Measurements from ENCODE around the gene MFSD6. TPM values are rescaled to one million over a fixed set of nuclear protein-coding genes. Genes with fewer than 3 reads are reported as not detected.

MFSD6 gene
- total RNA-seq, 1 donor from 2014 or later = 52.4 TPM

- DNase-seq (ENCODE audit: low read depth) = no peak
- H3K36me3 ChIP-seq (ENCODE audit: control insufficient read depth, insufficient read depth, low read length) = no peaks in the 10 kb centered on the region
- H3K27me3 ChIP-seq (ENCODE audit: control insufficient read depth, insufficient read depth, low read length) = no peaks in the 10 kb centered on the region
- TF ChIP-seq, protein P1, sequence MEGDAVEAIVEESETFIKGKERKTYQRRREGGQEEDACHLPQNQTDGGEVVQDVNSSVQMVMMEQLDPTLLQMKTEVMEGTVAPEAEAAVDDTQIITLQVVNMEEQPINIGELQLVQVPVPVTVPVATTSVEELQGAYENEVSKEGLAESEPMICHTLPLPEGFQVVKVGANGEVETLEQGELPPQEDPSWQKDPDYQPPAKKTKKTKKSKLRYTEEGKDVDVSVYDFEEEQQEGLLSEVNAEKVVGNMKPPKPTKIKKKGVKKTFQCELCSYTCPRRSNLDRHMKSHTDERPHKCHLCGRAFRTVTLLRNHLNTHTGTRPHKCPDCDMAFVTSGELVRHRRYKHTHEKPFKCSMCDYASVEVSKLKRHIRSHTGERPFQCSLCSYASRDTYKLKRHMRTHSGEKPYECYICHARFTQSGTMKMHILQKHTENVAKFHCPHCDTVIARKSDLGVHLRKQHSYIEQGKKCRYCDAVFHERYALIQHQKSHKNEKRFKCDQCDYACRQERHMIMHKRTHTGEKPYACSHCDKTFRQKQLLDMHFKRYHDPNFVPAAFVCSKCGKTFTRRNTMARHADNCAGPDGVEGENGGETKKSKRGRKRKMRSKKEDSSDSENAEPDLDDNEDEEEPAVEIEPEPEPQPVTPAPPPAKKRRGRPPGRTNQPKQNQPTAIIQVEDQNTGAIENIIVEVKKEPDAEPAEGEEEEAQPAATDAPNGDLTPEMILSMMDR (IDR thresholded peaks at IDR 0.05; ENCODE audit: insufficient read depth, low read length, poor library complexity, severe bottlenecking) = no peak
- H3K4me3 ChIP-seq (ENCODE audit: low read depth, low read length) = no peak overlapping the region
Measured at GRCh38 chr2:190455358-190456095, 47.4 kb downstream of the MFSD6 start.

GRCh38 chr2:190456833-190457232 is 48.7 kb downstream of the MFSD6 start:
- no peaks in the 10 kb centered on the region for H3K27me3 ChIP-seq (ENCODE audit: control insufficient read depth, insufficient read depth, low read length)
- no peak overlapping the region for H3K4me3 ChIP-seq (ENCODE audit: low read depth, low read length)
- TF ChIP-seq, protein P1 (IDR thresholded peaks at IDR 0.05; ENCODE audit: insufficient read depth, low read length, poor library complexity, severe bottlenecking) = no peak
- H3K36me3 ChIP-seq (ENCODE audit: control insufficient read depth, insufficient read depth, low read length) = no peaks in the 10 kb centered on the region
- no peak for DNase-seq (ENCODE audit: low read depth)

DNA sequence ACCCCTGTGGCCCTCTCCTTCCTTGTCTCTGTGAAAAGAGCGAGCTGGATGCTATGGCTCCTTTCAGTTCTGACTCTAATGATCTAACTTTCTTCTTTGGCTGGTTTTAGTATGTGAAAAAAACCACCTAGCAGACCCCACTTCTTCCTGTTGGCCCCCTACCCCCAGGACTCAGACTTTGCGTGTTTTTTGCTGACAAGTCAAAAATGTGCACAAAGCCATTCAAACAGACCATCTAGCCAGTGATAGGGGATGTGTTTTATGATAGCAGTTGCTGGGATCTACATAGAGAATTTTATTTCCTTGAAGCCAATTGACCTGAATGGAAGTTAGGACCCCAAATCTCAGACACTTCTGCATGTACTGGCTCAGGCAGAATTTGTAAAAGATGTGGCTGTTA is 49.1 kb downstream of the MFSD6 start:
- no peak overlapping the region for H3K4me3 ChIP-seq (ENCODE audit: low read depth, low read length)
- TF ChIP-seq, protein P1 (IDR thresholded peaks at IDR 0.05; ENCODE audit: insufficient read depth, low read length, poor library complexity, severe bottlenecking) = no peak
- H3K27me3 ChIP-seq (ENCODE audit: control insufficient read depth, insufficient read depth, low read length) = no peaks in the 10 kb centered on the region
- DNase-seq (ENCODE audit: low read depth) = no peak
- no peaks in the 10 kb centered on the region for H3K36me3 ChIP-seq (ENCODE audit: control insufficient read depth, insufficient read depth, low read length)

DNA sequence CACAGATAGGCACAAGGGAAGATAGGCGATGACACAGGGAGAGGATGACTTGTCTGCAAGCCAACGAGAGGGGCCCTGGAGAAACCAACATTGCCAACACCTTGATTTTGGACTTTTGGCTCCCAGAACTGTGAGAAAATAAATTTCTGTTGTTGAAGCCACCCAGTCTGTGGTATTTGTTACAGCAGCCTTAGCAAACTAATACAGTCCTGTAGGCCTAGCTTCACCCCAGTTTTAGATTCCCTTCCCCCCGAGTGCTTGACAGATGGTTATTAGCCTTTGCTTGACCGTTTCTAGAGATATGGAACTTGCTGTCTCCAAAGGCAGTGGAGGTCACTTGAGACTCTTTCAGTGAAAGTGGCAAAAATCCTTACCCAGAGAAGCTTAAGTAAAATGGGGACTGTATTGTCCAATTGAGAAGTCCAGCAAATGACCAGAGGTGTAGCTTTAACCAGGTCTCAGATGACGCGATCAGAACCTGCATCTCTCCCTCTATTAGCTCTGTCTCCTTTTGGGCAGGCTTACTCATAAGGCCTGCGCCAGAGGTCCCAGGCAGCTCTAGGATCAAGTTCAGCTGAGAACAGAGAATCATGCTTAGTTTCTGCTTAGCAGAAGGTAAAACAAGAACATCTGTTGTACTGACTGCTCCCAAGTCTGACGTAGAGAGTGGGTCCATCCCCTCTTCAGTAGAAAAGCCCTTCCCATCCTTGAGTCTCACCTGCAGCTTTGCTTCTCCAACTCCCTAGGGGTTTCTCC is 50.4 kb downstream of the MFSD6 start:
- no peak overlapping the region for H3K4me3 ChIP-seq (ENCODE audit: low read depth, low read length)
- TF ChIP-seq, protein P1 (IDR thresholded peaks at IDR 0.05; ENCODE audit: insufficient read depth, low read length, poor library complexity, severe bottlenecking) = no peak

GRCh38 chr2:190459881-190460280 is 51.7 kb downstream of the MFSD6 start:
- Histone ChIP-seq H3K36me3 (ENCODE audit: control insufficient read depth, insufficient read depth, low read length) (no peaks in the 10 kb centered on the region), H3K4me3 (ENCODE audit: low read depth, low read length) (no peak overlapping the region), H3K27me3 (ENCODE audit: control insufficient read depth, insufficient read depth, low read length) (no peaks in the 10 kb centered on the region)
- no peak for DNase-seq (ENCODE audit: low read depth)
- TF ChIP-seq, protein P1 (IDR thresholded peaks at IDR 0.05; ENCODE audit: insufficient read depth, low read length, poor library complexity, severe bottlenecking) = no peak

More for the DNA sequence above, 50.4 kb downstream of the MFSD6 start:
- Histone ChIP-seq H3K27me3 (ENCODE audit: control insufficient read depth, insufficient read depth, low read length) (no peaks in the 10 kb centered on the region), H3K36me3 (ENCODE audit: control insufficient read depth, insufficient read depth, low read length) (no peaks in the 10 kb centered on the region)
- no peak for DNase-seq (ENCODE audit: low read depth)

Measured in kidney epithelial cell (primary cell).